Cardiac fibroblast (primary cell): ENCODE results near the gene PTPN5.

Experiments used
- DNase-seq, 2 donors: peaks; one replicate each; pipeline versions ENCODE4 v3.0.0 to v3.0.0-alpha.2; 2010; ENCODE audit warnings: low read depth in 2 of 2
- H3K4me3 ChIP-seq, 2 donors: replicated peaks in 1 of 2; 1 replicate in 1 of 2; 2 replicates in 1 of 2; pipeline ENCODE4 v1.5.1; 2011; ENCODE audit warnings: low read depth in 2 of 2, low read length in 2 of 2, mild to moderate bottlenecking in 2 of 2, moderate library complexity in 1 of 2
- TF ChIP-seq, protein P1 (sequence below): IDR thresholded peaks from one replicate; pipeline ENCODE4 v1.5.1; 2011; ENCODE audit warnings: low read depth, mild to moderate bottlenecking, low read length, inconsistent platforms

The PTPN5 gene

DNA sequence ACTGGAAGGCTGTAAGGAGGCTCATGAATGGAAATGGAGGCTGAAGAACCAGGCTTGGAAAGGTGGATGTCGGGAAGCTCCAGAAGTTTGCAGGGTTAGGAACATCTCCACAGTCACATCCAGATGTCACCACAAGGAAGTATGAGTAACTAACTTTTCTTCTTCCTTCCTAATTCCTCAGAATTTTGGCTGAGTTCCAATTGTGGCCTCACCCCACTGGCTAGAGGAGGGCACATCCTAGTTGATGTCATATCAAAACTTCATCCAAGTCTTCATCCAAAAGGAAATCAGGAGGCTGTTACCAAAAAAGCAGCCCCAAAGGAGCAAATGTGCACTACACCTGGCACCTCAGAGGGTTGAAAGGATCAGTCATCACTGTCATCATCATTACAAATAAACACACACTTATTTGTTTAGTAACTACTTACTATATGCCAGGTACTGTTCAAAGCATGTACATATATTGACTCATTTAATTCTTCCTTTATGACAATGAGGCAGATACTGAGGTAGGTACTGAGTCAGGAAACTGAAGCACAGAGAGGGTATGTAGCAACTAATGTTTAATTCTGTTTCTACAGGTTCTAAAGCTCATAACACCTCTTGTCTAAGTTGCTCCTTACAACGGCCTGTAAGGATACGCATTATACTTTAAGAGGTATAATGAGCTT is 7.3 kb upstream of the PTPN5 start:
- no peak overlapping the region for H3K4me3 ChIP-seq
- DNase-seq: peak in 1 of 2 donors; percentile 26
- TF ChIP-seq, protein P1, sequence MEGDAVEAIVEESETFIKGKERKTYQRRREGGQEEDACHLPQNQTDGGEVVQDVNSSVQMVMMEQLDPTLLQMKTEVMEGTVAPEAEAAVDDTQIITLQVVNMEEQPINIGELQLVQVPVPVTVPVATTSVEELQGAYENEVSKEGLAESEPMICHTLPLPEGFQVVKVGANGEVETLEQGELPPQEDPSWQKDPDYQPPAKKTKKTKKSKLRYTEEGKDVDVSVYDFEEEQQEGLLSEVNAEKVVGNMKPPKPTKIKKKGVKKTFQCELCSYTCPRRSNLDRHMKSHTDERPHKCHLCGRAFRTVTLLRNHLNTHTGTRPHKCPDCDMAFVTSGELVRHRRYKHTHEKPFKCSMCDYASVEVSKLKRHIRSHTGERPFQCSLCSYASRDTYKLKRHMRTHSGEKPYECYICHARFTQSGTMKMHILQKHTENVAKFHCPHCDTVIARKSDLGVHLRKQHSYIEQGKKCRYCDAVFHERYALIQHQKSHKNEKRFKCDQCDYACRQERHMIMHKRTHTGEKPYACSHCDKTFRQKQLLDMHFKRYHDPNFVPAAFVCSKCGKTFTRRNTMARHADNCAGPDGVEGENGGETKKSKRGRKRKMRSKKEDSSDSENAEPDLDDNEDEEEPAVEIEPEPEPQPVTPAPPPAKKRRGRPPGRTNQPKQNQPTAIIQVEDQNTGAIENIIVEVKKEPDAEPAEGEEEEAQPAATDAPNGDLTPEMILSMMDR: no peak

DNA sequence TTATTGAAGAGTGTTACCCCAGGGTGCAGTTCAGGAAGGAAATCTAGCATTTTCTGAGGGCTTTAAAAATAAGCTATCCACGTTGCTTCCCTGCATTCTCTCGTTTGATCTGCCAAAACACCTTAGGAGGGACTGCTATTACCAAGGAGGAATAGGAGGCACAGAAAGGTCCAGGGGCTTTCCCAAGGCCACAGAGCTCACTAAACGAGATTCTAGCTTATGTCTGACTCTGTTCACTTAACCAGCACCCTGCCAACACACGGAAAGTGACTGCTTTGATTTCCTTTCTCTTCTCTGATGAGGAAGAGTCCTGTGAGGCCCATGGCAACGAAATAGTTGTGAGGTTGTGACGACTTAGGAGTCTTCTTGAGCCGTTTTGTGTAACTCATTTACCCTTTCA is 3.4 kb upstream of the PTPN5 start:
- H3K4me3 ChIP-seq: no peak overlapping the region
- TF ChIP-seq, protein P1: no peak
- DNase-seq: no peak

DNA sequence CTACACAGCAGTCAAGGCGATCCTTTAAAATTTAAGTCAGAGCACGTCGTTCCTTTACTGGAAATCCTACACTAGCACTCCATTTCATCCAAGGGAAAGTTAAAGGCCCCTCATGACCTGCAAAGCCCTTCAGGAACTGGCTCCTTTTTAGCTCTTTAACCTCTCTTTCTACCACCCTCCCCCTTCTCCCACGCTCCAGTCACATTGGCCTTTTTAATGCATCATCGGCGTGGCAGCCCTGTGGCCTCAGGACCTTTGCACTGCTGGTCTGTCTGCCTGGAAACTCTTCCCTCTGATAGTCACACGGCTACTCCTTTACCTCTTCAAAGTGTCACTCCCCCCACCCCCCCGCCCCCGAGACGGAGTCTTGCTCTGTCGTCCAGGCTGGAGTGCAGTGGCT is 1.2 kb upstream of the PTPN5 start:
- H3K4me3 ChIP-seq: no peak overlapping the region
- DNase-seq: no peak
- TF ChIP-seq, protein P1: no peak

DNA sequence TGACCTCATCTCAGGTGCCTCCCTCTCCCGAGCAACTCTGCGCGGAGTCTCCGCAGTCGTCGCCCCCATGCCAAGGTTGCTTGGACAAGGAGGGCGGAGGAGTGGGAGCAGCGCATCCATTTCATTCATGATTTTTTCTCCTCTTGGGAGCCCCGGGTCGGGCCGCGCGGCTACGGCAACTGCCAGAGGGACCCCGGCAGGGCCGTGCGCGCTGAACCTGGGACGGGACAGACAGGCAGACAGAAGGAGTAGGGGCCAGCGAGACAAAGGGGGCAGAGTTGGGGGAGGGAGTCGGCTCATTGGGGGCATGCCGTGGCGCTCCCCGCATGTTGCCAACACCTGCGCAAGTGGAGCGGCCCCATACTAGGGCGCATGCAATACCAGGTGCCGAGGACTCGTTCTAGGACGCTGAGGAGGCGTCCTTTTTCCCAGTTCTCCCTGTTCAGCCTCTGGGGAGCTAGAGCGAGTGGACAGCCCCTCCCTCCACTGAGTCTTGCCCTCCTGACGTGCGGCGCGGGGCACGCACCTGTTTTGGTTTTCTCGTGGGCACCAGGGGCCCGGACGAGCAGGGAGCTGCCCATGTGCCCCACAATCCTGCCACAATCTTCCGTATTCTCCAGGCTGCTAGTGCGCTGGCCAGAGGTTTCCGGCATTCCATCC is 501 bp upstream of the PTPN5 start:
- TF ChIP-seq, protein P1: no peak
- H3K4me3 ChIP-seq: no peak overlapping the region

DNA sequence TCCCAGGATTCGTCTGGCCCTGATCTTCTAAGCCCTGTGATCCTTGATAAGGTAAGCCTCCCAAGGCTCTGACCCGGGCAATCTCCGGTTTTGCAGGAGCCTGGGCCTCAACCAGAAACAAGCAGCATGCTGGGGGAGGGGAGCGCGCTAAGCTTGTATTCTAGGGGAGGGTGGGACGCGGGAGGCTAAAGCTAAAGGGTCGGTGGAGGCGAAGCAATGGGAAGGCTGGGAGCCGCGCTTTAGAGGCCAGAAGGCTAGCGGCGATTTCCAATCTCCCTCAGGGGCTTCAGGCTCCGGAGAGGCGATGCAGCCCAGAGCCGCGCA is 753 bp downstream of the PTPN5 start:
- H3K4me3 ChIP-seq: no peak overlapping the region
- TF ChIP-seq, protein P1: no peak
- DNase-seq: no peak

More for the DNA sequence above, 501 bp upstream of the PTPN5 start:
- no peak for DNase-seq

DNA sequence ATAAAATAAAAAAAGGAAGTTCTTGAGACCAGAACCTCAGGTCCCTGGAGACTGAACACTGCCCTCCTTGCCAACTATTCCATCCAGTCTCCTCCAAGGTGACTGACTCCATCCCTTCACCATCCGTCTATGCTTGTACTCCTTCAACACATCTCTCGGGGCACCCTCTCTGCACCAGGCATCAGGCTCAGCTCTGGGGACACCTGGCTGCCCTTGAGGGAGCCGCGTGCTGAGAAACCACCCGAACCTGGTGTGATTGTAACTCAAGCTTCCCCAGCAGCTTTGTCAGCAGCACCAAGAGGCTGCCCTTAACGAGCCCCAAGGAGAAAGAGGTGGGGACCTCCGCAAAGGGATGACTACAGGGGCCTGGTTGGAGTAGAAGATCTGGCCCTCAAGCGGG is 1.7 kb downstream of the PTPN5 start:
- TF ChIP-seq, protein P1: no peak
- no peak overlapping the region for H3K4me3 ChIP-seq
- DNase-seq: no peak
